ENCODE results near the gene MEI1. TPM values are rescaled to one million over a fixed set of nuclear protein-coding genes. Genes with fewer than 3 reads are reported as not detected.

The MEI1 gene
- total RNA-seq, 4 donors from 2014 or later, result 0.07 to 0.81 (median 0.50) TPM; not detected in 1

- no peak for TF ChIP-seq CTCF (IDR thresholded peaks at IDR 0.05)
- TF ChIP-seq POLR2AphosphoS5 (IDR thresholded peaks at IDR 0.05), result no peak
- no peak for TF ChIP-seq EP300 (IDR thresholded peaks at IDR 0.05)
- TF ChIP-seq POLR2A (IDR thresholded peaks at IDR 0.05), result no peak
- Histone ChIP-seq H3K36me3 (peaks cover 0 to 20% of the 10 kb centered on the region in 2 donors), H3K27me3 (no peaks in the 10 kb centered on the region), H3K9me3 (no peaks in the 10 kb centered on the region), H3K4me1 (peaks cover 0 to 18% (median 5%) of the 10 kb centered on the region in 3 donors), H3K4me3 (no peak overlapping the region), H3K27ac (no peak overlapping the region)
- ATAC-seq, result no peak
Measured at GRCh38 chr22:41805639-41806038, 106.3 kb downstream of the MEI1 start.

- H3K4me3 ChIP-seq, result no peak overlapping the region
- H3K27me3 ChIP-seq, result no peaks in the 10 kb centered on the region
- H3K36me3 ChIP-seq, result peaks cover 0 to 45% of the 10 kb centered on the region in 2 donors
- TF ChIP-seq EP300 (IDR thresholded peaks at IDR 0.05), result no peak
- TF ChIP-seq CTCF (IDR thresholded peaks at IDR 0.05), result no peak
- no peak for TF ChIP-seq POLR2A (IDR thresholded peaks at IDR 0.05)
- TF ChIP-seq POLR2AphosphoS5 (IDR thresholded peaks at IDR 0.05), result no peak
- no peak for ATAC-seq
- H3K4me1 ChIP-seq, result no peaks in the 10 kb centered on the region
- H3K9me3 ChIP-seq, result no peaks in the 10 kb centered on the region
- no peak overlapping the region for H3K27ac ChIP-seq
- 82% methylated on average over 5 of the region's 6 CpGs; no CpG with 5 or more reads in 1 of the 2 donors for whole genome bisulfite sequencing, 2 donors (ENCODE audit: low coverage in 1 of 2)
Measured at GRCh38 chr22:41808400-41808799, 109.1 kb downstream of the MEI1 start.

DNA sequence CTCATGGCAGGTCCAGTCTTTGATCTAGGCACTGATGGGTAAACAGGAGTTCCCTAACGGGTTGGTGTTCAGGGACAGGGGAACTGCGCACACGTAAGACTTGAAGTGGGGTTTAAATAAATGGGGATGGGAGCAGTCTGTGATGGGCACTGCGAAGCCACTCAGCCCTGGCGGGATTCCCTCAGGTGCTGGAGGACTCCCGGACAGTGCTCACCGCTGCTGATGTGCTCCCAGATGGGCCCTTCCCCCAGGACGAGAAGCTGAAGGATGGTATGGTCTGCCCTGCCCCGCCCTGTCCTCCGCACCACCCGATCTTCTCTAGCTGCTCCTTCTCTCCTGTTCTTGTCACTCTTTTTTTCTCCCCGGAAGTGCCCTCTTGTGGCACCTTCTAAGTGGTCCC lies 110.7 kb downstream of the MEI1 start:
- H3K4me3 ChIP-seq, result no peak overlapping the region
- H3K27me3 ChIP-seq, result no peaks in the 10 kb centered on the region
- no peaks in the 10 kb centered on the region for H3K9me3 ChIP-seq
- no peak overlapping the region for H3K27ac ChIP-seq
- 87 to 90% methylated on average over 5 of the region's 12 CpGs for WGBS, 2 donors (ENCODE audit: low coverage in 1 of 2)
- H3K4me1 ChIP-seq, result no peaks in the 10 kb centered on the region
- peaks cover 0 to 57% of the 10 kb centered on the region in 2 donors for H3K36me3 ChIP-seq
- no peak for ATAC-seq
- TF ChIP-seq EP300 (IDR thresholded peaks at IDR 0.05) (no peak), POLR2A (IDR thresholded peaks at IDR 0.05) (no peak), POLR2AphosphoS5 (IDR thresholded peaks at IDR 0.05) (no peak), CTCF (IDR thresholded peaks at IDR 0.05) (no peak)

GRCh38 chr22:41812805-41813545 lies 113.7 kb downstream of the MEI1 start:
- no peak overlapping the region for H3K4me3 ChIP-seq
- no peaks in the 10 kb centered on the region for H3K4me1 ChIP-seq
- no peaks in the 10 kb centered on the region for H3K27me3 ChIP-seq
- WGBS, 2 donors (ENCODE audit: low coverage in 1 of 2), result 90 to 91% methylated on average over 2 to 8 of the region's 16 CpGs
- no peak for TF ChIP-seq POLR2AphosphoS5 (IDR thresholded peaks at IDR 0.05)
- no peak for TF ChIP-seq CTCF (IDR thresholded peaks at IDR 0.05)
- no peak for TF ChIP-seq POLR2A (IDR thresholded peaks at IDR 0.05)
- TF ChIP-seq EP300 (IDR thresholded peaks at IDR 0.05), result no peak
- no peaks in the 10 kb centered on the region for H3K9me3 ChIP-seq
- H3K27ac ChIP-seq, result no peak overlapping the region
- no peak for ATAC-seq
- peaks cover 0 to 75% of the 10 kb centered on the region in 2 donors for H3K36me3 ChIP-seq
